OCI-LY1 (cell line): ENCODE measurements around the gene DCX.

ENCODE experiments used
- EZH2 ChIP-seq: fragments of 200-600 bp; sonication (generic), shearing (Covaris generic); IDR thresholded peaks from 2 replicates; pipeline ENCODE4 v1.8.0; 2017; ENCODE audit warnings: borderline replicate concordance, mixed run types, mild to moderate bottlenecking, antibody characterized with exemption, low read length, moderate library complexity, mixed read lengths
- TF ChIP-seq, protein P1 (sequence below): fragments of 200-600 bp; sonication (generic), shearing (Covaris generic); IDR thresholded peaks from 2 replicates; pipeline ENCODE4 v1.5.1; 2017; ENCODE audit warnings: mild to moderate bottlenecking, antibody characterized with exemption, low read length, moderate library complexity, mixed read lengths

DNA sequence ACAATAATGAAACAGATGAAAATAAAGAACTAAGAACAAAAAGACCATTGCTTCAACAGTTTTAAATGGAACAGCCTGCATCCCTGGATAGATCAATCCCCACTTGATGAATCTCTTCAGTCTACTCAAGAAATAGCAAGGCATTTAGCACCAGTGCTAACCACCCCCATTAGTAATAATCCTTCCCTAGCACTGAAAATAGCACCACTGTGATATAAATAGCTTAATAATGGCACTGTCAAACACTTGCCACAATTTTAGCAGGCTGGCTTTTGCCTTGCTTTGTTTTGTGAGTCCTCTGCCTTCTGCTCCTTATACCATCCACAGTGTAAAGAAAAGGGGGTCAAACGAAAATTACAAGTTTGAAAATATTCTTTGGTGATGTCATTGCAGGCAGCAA lies 17.4 kb downstream of the DCX start:
- no peak for TF ChIP-seq EZH2
- TF ChIP-seq, protein P1, sequence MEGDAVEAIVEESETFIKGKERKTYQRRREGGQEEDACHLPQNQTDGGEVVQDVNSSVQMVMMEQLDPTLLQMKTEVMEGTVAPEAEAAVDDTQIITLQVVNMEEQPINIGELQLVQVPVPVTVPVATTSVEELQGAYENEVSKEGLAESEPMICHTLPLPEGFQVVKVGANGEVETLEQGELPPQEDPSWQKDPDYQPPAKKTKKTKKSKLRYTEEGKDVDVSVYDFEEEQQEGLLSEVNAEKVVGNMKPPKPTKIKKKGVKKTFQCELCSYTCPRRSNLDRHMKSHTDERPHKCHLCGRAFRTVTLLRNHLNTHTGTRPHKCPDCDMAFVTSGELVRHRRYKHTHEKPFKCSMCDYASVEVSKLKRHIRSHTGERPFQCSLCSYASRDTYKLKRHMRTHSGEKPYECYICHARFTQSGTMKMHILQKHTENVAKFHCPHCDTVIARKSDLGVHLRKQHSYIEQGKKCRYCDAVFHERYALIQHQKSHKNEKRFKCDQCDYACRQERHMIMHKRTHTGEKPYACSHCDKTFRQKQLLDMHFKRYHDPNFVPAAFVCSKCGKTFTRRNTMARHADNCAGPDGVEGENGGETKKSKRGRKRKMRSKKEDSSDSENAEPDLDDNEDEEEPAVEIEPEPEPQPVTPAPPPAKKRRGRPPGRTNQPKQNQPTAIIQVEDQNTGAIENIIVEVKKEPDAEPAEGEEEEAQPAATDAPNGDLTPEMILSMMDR = no peak
